GM19328 (cell line): Measurements from ENCODE around the gene GAA.

Experiments
- ATAC-seq: cut with Tn5 transposase; IDR thresholded peaks from one replicate; pipeline ENCODE4 v1.9.1; 2021; ENCODE audit warnings: mild to moderate bottlenecking, moderate library complexity; ENCODE audit not compliant: unreplicated experiment

The GAA gene

GRCh38 chr17:80102664-80103448 is 1.5 kb downstream of the GAA start:
- ATAC-seq = no peak

- no peak for ATAC-seq
Measured at GRCh38 chr17:80103449-80104085, 2.2 kb downstream of the GAA start.

GRCh38 chr17:80104321-80104955 is 3.1 kb downstream of the GAA start:
- no peak for ATAC-seq

GRCh38 chr17:80104956-80105375 is 3.6 kb downstream of the GAA start:
- ATAC-seq = no peak

GRCh38 chr17:80105762-80106161 is 4.4 kb downstream of the GAA start:
- no peak for ATAC-seq

- ATAC-seq = no peak
Measured at GRCh38 chr17:80106176-80106575, 4.8 kb downstream of the GAA start.

GRCh38 chr17:80106751-80107150 is 5.4 kb downstream of the GAA start:
- ATAC-seq = no peak

GRCh38 chr17:80107231-80108021 is 6.0 kb downstream of the GAA start:
- ATAC-seq = no peak

- no peak for ATAC-seq
Measured at GRCh38 chr17:80108036-80108971, 6.9 kb downstream of the GAA start.

GRCh38 chr17:80109066-80109660 is 7.8 kb downstream of the GAA start:
- no peak for ATAC-seq

- ATAC-seq = no peak
Measured at GRCh38 chr17:80109713-80110446, 8.5 kb downstream of the GAA start.

GRCh38 chr17:80110447-80110812 is 9.0 kb downstream of the GAA start:
- no peak for ATAC-seq

- no peak for ATAC-seq
Measured at GRCh38 chr17:80110927-80111701, 9.7 kb downstream of the GAA start.

GRCh38 chr17:80111702-80112470 is 10.5 kb downstream of the GAA start:
- ATAC-seq = no peak

GRCh38 chr17:80112471-80113032 is 11.2 kb downstream of the GAA start:
- ATAC-seq = no peak

GRCh38 chr17:80113033-80113484 is 11.7 kb downstream of the GAA start:
- ATAC-seq = no peak

GRCh38 chr17:80114758-80115157 is 13.4 kb downstream of the GAA start:
- ATAC-seq = no peak
